ENCODE results near the gene ELMO3.

Gene ELMO3, protein sequence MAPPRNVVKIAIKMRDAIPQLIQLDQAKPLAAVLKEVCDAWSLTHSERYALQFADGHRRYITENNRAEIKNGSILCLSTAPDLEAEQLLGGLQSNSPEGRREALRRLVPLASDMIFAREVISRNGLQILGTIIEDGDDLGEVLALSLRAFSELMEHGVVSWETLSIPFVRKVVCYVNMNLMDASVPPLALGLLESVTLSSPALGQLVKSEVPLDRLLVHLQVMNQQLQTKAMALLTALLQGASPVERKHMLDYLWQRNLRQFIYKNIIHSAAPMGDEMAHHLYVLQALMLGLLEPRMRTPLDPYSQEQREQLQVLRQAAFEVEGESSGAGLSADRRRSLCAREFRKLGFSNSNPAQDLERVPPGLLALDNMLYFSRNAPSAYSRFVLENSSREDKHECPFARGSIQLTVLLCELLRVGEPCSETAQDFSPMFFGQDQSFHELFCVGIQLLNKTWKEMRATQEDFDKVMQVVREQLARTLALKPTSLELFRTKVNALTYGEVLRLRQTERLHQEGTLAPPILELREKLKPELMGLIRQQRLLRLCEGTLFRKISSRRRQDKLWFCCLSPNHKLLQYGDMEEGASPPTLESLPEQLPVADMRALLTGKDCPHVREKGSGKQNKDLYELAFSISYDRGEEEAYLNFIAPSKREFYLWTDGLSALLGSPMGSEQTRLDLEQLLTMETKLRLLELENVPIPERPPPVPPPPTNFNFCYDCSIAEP

DNA sequence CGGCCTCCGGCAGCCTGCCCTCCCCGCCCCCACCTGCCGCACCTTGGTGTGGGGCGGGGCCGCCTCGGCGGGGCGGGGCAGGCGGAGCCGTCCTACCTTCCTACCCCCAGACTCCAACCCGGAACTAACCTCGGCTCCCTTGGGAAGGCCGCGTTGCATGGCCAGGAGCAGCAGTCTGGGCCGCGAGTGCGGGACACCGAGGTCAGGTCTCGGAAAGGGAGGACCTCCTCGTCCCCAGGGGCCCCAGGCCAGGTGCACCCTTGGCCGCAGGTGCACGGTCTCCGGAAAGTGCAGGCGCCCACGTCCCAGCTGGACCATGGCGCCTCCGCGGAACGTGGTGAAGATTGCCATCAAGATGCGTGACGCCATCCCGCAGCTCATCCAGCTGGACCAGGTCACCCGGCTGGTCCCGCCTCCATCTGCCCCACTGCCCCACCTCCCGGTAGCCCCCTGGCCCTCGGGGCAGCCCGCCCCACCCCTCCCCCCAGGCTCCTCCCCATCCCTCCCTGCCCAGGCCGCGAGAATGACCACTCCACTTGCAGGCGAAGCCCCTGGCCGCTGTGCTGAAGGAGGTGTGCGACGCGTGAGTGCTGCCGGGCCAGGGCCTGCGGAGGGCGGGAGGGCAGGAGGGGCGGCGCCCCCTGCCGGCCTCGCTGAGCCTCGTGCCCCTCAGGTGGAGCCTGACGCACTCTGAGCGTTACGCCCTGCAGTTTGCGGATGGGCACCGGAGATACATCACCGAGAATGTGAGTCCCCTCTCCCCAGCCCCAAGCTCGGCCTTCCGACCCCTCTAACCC, at the start of gene ELMO3:
Gene ELMO3, plus strand, starts transcription at position 121 of the 797 bp plus-strand sequence. Its CDS starts 196 bp downstream, at position 317.
- no peak for DNase-seq (ENCODE audit: low read depth in 3 of 3)

DNA sequence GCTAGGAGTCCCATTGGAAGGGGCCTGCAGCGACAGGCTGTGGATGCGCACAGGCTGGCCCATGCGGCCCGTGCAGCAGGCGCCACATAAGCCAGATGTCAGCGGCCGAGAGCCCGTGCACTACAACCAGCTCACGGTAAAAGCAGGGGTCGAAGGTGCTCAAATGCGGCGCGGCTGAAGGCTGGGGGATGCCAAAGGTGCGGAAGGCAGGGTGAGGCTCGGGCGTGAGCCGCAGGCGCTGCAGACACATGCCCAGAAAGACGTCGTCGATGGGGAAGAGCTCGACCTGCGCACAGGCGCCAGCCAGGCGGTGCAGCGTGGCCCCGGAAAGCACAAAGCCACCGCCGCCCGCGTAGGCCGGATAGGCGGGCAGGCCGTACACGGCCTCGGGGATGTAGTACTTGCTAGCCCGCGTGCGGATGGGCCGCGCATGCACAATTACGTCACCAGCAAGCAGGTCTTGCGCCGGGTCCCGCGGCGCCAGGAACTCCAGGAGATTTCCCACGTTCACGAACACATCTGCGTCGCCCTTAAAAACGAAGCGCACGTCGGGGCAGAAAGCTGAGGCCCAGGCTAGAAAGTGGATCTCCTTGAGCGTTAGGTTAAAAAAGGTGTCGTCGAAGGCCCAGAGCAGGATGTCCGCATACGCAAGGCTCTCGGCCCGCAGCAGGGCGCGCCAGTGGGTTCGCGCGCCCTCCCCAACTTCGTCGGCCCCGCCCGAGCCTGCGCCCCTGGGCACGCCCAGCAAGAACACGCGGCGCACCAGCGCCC, 49.5 kb upstream of the ELMO3 start:
- DNase-seq (ENCODE audit: low read depth in 3 of 3): no peak

DNA sequence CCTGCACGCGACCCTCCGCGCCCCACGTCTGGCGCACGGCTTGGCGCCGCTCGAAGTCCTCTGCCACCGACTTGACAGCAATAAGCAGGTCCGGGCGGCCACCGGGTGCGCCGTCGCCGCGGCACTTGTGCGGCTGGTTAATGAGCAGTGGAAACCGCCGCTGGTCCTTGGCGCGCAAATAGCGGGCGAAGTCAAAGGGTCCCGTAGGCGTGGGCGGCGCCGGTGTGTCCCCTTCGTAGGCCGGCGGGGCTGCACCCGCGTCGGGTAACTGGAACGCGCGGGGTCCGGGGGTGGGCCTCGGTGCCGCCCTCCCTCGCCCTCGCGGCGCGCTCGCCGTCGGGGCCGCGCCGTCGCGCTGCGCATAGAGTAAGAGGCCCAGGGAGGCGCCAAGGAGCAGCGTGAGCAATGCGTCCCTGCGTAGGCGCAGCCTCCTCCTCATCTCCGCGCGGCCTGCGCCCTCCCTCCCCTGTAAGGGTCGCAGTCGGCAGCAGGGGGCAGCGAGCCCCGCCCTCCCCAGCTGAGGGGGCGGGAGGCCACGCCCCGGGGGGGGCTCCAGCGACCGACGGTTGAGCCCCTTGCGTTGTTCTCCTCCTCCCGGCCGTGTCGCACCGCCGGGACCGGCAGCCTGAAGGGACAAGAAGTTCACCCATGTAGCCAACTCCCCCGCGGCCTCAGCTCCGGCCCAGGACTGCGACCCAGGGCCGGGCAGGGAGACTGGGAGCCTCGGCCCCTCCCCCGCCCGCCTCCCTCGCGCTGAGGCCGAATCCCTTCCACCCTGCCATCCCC, 48.7 kb upstream of the ELMO3 start:
- peak in 1 of 3 experiments; percentile 54 for DNase-seq (ENCODE audit: low read depth in 3 of 3)

DNA sequence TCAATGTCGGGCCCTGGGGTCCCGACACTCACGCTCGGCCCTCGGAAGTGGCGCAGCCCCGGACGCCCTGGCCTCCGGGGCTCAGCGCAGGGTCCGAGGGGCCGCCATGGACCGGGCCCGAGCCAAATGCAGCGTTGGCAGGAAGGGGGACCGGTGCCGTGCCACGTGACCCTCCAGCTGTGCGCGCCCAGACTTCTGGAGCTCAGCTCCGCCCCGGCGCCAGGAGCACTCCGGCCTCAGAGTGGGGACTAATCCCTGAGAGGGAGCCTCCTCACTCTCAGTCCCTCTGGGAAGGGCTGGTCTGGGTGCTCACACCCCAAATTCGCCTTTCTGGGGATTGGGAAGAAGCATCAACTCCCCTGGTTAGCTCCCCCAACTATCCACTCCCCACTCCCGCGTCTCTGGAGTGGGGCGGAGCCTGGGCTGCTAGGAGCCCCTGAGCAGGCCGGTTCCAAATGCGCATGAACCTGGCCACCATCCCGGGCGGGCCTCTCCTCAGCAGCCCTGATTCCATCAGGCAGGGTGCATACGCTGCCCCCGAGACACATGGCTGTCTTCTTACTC, 48.0 kb upstream of the ELMO3 start, which contains the start of gene B3GNT9:
Gene B3GNT9, minus strand, starts transcription at position 166 of the 564 bp plus-strand sequence. CDS start 513 bp downstream, outside the sequence.
- DNase-seq (ENCODE audit: low read depth in 3 of 3): no peak

DNA sequence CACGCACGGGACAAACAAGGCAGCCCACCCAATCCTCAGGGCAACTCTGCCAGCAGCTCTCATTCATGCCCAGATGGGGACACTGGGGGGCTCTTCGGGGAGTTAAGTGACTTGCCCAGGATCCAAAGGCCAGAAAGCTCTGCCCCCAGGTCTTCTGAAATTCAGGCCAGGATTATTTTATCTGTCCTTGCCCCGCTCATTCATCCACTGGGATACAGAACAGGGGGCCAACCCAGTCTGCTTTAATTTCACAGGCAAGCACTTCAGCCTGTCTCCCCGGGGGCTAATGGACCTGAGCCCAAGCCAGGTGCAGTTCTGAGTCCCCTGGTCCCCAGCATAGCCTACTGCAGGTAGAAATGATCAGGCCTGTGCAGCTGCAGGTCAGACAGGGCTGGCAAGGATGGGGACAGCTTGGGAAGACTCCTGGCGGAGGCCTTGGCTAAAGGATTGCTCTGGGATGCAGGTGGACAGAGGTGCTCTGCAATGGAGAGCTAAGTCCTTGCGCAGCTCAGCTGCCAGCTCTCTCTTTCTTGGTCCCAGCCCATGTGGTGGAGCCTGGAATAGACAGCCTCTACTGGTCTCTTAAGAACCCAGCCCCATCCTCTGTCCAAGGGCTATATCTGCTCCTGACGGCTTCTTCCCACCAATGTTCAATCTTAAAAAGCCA, 47.4 kb upstream of the ELMO3 start:
- DNase-seq (ENCODE audit: low read depth in 3 of 3): no peak

DNA sequence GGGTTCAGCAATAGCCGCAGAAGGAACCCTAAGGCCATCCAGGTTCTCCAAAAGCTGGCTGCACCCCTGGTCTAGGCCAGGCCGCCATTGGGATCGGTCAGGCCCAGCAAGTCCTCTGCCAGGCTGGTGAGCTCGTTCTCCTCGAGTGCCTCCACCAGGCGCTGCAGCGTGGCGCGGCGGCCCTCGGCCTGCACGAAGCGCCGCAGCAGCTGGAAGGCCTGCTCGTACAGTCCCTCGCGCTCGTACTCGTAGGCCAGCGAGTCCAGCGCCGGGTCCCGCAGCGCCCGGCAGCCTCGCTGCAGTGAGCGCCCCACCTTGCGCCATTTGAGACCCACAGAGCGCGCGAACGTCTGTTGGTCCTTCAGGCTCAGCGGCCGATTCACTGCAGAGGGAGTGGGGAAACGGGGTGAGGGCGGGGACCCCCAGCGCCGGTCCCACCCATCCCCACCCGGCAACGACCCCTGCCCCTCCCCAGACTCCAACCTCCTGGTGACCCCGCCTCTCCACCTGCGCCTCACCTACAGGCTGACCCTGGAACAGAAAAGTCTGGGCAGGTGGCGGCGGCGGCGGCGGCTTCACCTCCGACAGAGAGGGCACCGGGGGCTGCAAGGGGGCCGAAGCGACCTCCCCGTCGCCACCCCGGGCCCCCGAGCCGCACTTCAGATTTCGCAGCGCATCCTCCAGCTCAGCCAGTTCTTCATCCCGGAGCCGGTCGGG, 44.2 kb upstream of the ELMO3 start:
- DNase-seq (ENCODE audit: low read depth in 3 of 3): no peak

DNA sequence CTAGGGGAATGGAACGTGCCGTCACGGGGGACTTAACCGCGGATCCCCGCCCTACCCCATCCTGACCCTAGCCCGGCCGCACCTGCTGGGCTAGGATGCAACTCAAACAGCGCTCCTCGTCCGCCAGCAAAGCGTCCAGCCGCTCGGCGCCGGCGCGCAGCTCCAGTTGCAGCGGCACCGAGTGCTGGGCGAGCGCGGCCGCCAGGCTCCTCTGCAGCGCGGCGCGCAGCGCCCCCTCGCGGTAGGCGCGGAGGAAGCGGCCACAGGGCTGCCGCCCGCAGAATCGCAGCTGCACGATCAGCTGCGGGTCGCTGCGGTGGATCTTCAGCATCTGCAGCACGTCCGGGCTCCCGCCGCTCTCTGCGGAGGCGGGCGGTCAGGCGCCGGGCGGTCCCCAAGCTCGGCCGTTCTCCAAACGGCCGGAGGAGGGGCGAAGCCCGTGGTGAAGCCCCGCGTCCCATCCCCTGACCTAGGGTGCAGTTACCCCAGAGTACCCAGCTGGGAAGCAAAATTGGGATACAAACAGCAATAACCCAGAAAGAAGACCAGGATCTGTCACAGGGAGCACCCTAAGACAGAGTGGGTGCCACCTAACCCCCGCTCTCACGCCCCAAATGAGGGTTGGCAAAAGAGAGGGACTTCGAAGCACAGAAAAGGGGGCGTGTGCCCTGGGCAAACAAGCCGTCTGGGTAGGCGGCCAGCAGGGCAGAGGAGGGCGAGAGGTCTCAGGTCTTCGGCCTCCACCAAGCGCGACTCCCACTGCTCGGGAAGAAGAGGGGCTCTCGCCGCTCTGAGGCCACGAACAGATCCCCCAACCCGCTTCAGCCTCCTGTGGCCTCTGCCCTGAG, 43.4 kb upstream of the ELMO3 start:
- DNase-seq (ENCODE audit: low read depth in 3 of 3): peak in 2 of 3 experiments; percentile 59 to 77

DNA sequence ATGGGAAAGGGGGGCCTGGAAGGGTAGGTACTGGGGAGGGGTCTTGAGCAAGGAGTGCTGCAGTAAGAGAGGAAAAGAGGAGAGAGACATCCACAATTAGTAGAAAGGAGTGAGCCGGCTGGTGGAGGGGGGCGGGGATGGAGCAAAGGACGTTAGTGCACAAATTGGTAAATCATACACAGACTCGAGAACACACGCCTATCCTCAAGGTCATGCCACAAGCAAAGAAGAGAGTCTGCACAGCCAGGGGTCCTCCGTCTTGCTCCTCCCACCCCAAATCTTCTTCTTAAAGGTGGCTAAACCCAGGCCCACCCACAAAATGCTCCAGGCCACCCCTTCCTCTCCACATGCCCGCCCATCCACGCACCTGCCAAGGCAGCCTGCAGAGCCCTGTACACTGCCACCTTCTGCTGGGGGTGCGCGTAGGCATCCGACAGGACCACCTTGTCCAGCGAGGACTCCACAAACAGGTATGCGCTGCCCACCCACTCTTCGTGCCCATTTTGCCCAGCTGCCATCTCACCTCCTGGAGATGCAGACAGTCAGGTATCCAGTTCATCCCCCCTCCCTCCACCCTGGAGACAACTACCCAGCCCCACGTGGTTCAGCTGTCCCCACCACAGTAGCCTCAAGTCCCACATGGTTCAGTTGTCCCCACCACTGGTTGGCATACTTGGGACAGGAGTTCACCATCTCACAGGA, 42.6 kb upstream of the ELMO3 start:
- DNase-seq (ENCODE audit: low read depth in 3 of 3): no peak

DNA sequence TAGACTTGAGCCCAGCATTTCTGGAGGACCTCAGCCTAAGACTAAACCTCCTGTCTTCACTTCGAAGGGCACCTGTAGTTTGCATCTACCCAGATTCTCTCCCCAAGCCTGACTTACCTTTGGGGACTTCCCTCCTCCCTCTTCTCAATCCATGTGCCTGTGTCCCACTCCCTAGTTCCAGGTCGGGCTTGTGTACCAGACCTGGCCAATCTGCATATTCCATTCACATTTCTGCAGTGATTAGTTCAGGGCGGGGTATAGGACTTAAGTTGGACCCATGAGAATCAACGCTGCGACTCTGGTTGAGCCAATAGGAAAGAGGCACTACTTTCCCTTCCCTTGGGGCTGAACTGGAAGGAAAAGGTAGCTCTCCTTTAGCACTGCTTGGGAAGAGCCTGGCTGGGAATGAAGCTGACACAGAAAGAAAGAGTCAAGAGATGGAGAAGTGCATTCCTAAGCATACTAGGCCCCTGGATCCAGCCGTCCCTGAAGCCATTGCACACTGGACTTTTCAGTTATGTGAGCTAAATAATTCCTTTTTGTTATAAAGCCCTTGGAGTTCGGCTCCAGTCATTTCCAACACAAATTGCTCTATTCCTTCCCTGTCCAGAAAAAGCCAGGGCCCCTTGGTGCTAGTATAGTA, 41.7 kb upstream of the ELMO3 start:
- no peak for DNase-seq (ENCODE audit: low read depth in 3 of 3)

DNA sequence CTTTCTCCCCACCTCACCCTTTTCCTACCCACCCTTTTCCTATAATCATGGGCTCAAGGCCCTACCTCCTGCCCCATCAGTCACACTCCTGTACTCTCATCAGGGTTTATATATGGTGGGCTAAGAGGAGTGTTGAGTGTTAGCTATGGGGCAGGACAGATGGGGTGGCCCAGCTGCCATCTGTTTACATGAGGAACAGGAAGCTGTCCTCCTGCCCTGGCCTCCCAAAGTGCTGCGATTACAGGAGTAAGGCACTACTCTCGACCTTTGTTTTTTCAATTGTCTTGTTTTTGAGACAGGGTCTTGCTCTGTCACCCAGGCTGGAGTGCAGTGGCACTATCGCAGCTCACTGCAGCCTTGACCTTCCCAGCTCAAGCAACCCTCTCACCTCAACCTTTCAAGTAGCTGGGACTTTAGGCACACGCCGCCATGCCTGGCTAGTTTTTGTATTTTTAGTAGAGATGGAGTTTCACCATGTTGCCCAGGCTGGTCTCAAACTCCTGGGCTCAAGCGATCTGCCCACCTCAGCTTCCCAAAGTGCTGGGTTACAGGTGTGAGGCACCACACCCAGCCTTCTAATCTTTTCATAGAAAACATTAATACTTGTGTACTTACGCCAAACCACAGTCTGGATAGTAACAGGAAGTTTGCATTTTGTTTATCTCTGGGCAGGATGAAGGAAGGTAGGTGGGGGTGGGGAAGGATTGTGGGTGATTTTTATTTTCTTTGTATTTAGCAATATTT, 40.9 kb upstream of the ELMO3 start:
- DNase-seq (ENCODE audit: low read depth in 3 of 3): no peak

DNA sequence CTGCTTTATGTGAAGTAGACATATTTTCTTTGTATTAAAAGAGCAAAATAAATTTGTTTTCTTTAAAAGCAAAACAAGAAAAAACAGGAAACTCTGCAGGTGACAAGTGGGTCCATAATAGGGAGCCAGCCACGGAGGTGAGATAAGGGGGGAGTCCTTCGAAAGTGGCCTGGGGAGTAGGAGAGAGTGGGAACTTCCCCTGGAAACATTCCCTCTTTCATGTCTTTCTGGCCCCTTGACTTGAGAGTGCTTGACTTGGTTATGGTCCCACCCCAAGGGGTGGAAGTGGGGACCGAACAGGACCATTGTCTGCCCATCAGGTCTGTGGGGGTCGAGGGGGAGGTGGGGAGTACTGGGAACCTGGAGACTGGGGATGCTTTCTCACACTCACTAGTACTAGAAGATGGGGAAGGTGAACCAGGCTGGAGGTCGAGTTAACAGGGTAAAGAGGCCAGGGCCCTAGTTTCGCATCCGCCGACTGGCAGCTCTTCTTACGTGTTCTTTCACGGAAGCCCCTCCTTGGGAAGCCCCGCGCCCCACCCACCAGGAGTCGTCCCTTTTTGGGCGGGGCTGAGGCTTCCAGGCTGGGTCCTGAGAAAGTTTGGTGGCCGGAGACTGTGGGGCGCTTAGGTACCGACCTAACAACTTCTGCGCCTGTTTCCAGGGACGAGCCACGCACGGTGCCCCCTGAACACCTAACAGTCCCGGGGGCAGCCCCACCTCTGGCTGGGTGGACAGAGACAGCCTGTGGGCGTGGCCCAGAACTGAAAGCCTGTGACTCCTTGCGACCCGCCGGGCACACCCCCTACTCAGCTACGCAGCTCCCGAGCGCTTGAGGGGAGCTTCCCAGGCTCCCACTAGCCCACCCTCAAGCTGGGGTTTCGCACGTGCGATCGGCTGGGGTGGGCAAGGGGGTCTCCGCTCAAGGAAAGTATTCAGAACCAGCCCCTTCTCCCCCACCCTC, 40.0 kb upstream of the ELMO3 start:
- DNase-seq (ENCODE audit: low read depth in 3 of 3): peak in 1 of 3 experiments; percentile 80

DNA sequence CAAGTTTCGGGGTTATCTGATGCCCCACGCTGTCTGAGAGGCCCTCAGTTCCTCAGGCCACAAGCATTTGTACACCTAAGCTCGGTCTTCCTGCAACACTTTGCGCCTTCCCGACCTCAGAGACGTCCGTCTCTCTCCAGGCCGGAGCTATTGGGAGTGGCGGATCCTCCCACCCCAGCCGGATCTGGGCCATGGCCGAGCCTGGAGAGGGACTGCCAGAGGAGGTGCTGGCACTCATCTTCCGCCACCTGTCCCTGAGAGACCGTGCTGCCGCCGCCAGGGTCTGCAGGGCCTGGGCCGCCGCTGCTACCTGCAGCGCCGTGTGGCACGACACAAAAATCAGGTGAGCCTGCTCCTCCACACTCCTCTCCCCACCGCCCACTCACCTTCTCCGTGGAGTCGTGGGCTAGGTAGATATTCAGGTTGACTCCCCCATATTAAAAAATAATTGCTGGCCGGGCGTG, 37.3 kb upstream of the ELMO3 start:
- DNase-seq (ENCODE audit: low read depth in 3 of 3): no peak

DNA sequence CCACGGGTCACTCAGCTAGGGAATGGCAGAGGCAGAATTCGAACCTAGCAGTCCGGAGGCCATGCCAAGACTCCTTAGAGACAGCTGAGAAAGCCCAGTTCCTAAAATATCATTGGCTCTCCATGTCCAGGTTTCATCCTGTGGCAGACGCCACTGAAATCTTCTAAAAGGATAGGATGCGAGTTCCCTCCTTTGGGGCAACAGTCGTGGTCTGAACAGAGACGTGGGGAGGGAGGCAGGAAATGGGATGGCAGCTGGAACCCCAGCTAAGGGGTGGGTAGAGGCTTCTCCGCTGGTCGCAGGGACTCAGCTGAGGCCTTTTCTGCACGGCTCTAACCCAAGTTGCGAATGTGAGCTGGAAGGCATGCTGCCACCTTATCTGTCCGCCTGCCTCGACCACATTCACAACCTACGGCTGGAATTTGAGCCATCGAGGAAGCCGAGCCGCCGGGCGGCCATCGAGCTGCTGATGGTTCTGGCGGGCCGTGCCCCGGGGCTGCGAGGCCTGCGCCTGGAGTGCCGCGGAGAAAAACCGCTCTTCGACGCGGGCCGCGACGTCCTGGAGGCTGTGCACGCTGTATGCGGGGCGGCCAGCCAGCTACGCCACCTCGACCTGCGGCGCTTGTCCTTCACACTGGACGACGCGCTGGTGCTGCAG, 36.3 kb upstream of the ELMO3 start:
- DNase-seq (ENCODE audit: low read depth in 3 of 3): no peak
